HCT116 (cell line): ENCODE results near the gene CHD8.

ENCODE experiments used
- ATF3 ChIP-seq: IDR thresholded peaks from 2 replicates; pipeline ENCODE4 v1.6.1; 2012
- CTCF ChIP-seq, 3 experiments: fragments of 200-600 bp in 1 of 3; sonication (generic) in 1 of 3; IDR thresholded peaks in 2 of 3; conservative IDR thresholded peaks in 1 of 3; 2 replicates each; pipeline ENCODE4 v1.5.1; 2012 to 2017; ENCODE audit warnings: low read depth in 2 of 3, low read length in 2 of 3, antibody characterized with exemption in 1 of 3, borderline replicate concordance in 1 of 3, control low read depth in 1 of 3, mild to moderate bottlenecking in 1 of 3, mixed read lengths in 1 of 3, mixed run types in 1 of 3, moderate library complexity in 1 of 3; ENCODE audit not compliant: insufficient read depth in 1 of 3
- EZH2phosphoT487 ChIP-seq: fragments of 200-600 bp; IDR thresholded peaks from 2 replicates; pipeline ENCODE4 v1.6.1; 2018; ENCODE audit warnings: antibody characterized with exemption, borderline replicate concordance
- MAX ChIP-seq: IDR thresholded peaks from 2 replicates; pipeline ENCODE4 v1.6.1; 2012
- POLR2A ChIP-seq: IDR thresholded peaks from 2 replicates; pipeline ENCODE4 v1.7.0; 2011; ENCODE audit warnings: borderline replicate concordance; ENCODE audit not compliant: insufficient read depth, insufficient read length; ENCODE audit errors: extremely low read depth
- RAD21 ChIP-seq: IDR thresholded peaks from 2 replicates; pipeline ENCODE4 v1.6.1; 2012; ENCODE audit warnings: low read depth, mild to moderate bottlenecking
- YY1 ChIP-seq: IDR thresholded peaks from 2 replicates; pipeline ENCODE4 v1.6.1; 2011; ENCODE audit warnings: low read length, low read depth, moderate library complexity, mild to moderate bottlenecking; ENCODE audit not compliant: insufficient replicate concordance; ENCODE audit errors: extremely low read depth
- ZNF274 ChIP-seq: fragments of 200-500 bp; sonication (Bioruptor generic); IDR thresholded peaks from 2 replicates; pipeline ENCODE4 v1.6.1; 2014; ENCODE audit warnings: mild to moderate bottlenecking, low read depth, low read length, inconsistent platforms

GRCh38 chr14:21405097-21405496, 50.8 kb downstream of the CHD8 start:
- no peak for TF ChIP-seq POLR2A
- no peak for TF ChIP-seq ZNF274
- no peak for TF ChIP-seq EZH2phosphoT487
- TF ChIP-seq ATF3, result no peak
- no peak for TF ChIP-seq CTCF (IDR thresholded peaks at IDR 0.05 in 2 of 3, conservative IDR thresholded peaks at IDR 0.05 in 1 of 3; ENCODE audit: borderline replicate concordance in 1 of 3, insufficient read depth in 1 of 3, low read depth in 2 of 3, low read length in 2 of 3)
- TF ChIP-seq YY1, result no peak
- no peak for TF ChIP-seq RAD21
- TF ChIP-seq MAX, result no peak
